22Rv1 (cell line): ENCODE measurements around the gene ANXA10.

Experiments
- H3K27ac ChIP-seq: fragments of 450-650 bp; 2 replicates; pipeline ENCODE4 v1.5.1; 2017
- CTCF ChIP-seq: fragments of 450-650 bp; IDR thresholded peaks from 2 replicates; pipeline ENCODE4 v1.5.1; 2017; ENCODE audit warnings: mild to moderate bottlenecking
- ZFX ChIP-seq: fragments of 450-650 bp; IDR thresholded peaks from 2 replicates; pipeline ENCODE4 v1.6.1; 2017; ENCODE audit warnings: antibody characterized with exemption, borderline replicate concordance

ANXA10 gene

GRCh38 chr4:168218645-168219044 is 126.3 kb downstream of the ANXA10 start:
- no peak overlapping the region for H3K27ac ChIP-seq
- no peak for TF ChIP-seq CTCF

- H3K27ac ChIP-seq, result no peak overlapping the region
- TF ChIP-seq ZFX, result no peak
- no peak for TF ChIP-seq CTCF
Observed at GRCh38 chr4:168220893-168221292, 128.6 kb downstream of the ANXA10 start.

- no peak overlapping the region for H3K27ac ChIP-seq
- TF ChIP-seq ZFX, result no peak
Observed at GRCh38 chr4:168221301-168221700, 129.0 kb downstream of the ANXA10 start.
